DMS53 treated with DMSO at 0.1 percent for 48 hours (cell line): ENCODE results near the gene MYH7B.

Experiments
- DNase-seq: peaks from one replicate; lab custom pipeline; 2025; ENCODE audit not compliant: unreplicated experiment; lab: John Stamatoyannopoulos, UW

The MYH7B gene

GRCh38 chr20:34974246-34974645 lies 18.6 kb downstream of the MYH7B start:
- DNase-seq, result no peak

DNA sequence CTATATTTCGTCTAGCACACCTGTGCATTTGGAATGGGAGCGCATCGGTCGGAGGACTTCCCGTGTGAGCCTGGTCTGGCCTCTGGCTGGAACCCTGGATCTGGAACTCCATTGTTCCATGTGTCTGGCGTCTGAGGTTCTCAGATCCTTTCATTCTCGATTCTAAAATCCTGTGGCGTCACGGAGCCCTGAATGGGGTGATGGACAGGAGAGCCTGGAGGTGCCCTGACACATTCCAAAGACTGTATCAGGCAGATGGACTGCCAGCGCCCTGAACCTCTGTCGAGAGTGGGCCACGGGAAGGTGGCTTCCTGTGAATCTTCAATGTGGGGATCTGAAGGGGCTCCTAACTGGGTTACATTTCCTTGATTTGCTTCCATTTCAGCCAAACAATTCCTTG lies 20.6 kb downstream of the MYH7B start:
- no peak for DNase-seq

- DNase-seq, result no peak
Measured at GRCh38 chr20:34977365-34978091, 21.9 kb downstream of the MYH7B start.

DNA sequence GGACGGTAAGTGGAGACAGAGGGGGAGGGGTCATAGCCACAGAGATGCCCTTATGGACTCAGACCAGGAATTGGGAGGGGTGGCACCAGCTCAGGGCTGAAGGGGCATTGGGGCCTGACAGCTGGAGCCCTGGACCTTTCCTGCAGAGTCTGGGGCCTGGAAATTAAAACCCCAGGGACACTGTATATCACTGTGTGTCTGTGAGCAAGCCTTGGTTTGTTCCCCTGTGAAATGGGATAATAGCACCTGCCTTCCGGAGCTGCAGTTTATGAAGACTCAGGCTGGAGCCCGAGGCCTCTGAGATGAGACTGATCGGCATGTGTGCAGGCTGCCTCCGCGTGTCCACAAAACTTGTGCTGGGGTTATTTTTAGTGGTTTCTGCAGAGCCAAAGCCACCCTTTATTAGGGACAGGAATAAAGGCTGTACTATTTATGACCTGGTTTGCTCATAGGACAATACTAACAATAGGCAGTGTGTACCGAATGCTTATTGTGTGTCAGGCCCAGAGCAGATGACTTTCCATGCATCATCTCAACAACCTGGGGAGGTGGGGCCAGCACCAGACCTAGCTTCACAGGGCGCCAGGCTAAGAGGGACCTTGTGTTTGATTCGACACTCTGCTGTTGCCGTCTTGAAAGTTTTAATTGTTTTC lies 22.6 kb downstream of the MYH7B start:
- no peak for DNase-seq

- no peak for DNase-seq
Measured at GRCh38 chr20:34979366-34980153, 23.9 kb downstream of the MYH7B start.

- no peak for DNase-seq
Measured at GRCh38 chr20:34980543-34981233, 25.0 kb downstream of the MYH7B start.

DNA sequence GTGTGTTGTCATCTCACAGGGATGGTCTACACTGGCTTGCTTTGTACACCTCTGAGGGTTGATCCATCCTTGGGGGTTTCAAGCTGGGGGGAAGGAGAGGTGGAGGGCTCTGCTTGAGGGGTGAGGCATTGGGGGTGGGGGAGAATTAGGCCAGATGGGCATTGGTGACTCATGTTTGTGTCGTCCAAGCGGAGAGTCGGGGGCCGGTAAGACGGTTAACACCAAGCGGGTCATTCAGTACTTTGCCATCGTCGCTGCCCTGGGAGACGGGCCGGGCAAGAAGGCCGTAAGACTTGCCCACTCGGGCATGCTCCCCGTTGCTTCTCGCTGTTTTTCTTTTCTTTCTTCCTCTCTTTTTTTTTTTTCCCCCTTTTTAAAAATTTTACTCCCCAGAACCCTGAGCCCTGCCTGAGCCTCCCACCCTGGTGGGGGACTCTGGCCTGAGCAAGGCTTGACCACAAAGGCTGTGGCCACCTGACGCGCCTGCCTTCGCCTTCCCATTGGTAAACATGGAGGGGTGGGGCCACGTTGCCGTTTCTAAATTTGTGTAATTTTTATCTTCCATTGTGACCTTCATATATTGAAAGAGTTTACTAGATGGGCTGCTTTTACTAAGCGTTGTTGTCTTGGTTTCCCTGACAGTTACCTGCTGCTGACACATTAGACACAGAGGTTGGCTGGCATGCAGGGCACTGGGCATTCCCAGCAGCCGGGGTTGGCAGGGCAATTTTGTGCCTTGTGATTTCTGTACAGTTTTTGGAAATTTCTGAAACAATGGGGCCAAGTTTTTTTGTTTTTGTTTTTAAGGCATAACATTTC lies 26.8 kb downstream of the MYH7B start:
- no peak for DNase-seq

GRCh38 chr20:34983089-34983820 lies 27.6 kb downstream of the MYH7B start:
- DNase-seq, result no peak

- DNase-seq, result no peak
Measured at GRCh38 chr20:34983995-34984735, 28.5 kb downstream of the MYH7B start.

GRCh38 chr20:34984756-34985261 lies 29.1 kb downstream of the MYH7B start:
- DNase-seq, result no peak

- DNase-seq, result no peak
Measured at GRCh38 chr20:34985461-34986310, 30.0 kb downstream of the MYH7B start.

DNA sequence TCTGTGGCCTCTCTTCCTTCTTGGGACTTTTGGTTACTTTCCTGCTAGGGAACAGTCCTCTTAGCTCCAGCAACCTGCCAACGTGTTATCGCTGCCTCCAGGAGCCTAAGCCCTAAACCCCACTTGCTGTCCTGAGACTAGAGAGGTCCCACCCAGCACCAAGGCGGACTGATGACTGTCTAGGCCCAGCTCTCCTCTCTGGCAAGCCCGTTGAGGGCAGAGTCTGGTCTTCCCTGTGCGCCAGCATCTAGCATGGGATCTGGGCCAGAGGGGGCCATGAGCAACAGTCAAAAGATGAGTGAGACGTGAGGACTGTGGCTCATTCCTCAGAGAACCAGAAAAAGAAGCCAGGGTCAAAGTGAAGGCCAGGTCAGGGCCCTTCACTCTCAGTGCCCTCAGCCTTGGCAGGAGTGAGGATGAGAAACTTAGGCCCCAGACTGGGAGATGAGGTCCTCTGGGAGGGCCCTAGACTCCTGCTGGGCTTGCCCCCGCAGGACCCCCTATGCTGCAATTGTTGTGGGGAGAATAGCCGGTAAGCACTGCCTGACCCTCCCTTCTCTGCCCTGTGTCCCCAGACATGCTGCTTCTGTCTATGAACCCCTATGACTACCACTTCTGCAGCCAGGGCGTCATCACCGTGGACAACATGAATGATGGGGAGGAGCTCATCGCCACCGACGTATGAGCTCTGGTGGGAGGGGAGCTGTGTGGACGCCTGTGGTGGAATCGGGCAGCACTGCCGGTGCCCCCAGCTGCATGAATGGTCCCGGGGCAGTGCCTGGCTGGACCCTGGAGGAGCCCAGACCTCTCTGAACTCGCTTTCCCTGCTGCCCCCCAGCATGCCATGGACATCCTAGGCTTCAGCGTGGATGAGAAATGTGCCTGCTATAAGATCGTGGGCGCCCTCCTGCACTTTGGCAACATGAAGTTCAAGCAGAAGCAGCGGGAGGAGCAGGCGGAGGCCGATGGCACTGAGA lies 30.9 kb downstream of the MYH7B start:
- DNase-seq, result no peak

DNA sequence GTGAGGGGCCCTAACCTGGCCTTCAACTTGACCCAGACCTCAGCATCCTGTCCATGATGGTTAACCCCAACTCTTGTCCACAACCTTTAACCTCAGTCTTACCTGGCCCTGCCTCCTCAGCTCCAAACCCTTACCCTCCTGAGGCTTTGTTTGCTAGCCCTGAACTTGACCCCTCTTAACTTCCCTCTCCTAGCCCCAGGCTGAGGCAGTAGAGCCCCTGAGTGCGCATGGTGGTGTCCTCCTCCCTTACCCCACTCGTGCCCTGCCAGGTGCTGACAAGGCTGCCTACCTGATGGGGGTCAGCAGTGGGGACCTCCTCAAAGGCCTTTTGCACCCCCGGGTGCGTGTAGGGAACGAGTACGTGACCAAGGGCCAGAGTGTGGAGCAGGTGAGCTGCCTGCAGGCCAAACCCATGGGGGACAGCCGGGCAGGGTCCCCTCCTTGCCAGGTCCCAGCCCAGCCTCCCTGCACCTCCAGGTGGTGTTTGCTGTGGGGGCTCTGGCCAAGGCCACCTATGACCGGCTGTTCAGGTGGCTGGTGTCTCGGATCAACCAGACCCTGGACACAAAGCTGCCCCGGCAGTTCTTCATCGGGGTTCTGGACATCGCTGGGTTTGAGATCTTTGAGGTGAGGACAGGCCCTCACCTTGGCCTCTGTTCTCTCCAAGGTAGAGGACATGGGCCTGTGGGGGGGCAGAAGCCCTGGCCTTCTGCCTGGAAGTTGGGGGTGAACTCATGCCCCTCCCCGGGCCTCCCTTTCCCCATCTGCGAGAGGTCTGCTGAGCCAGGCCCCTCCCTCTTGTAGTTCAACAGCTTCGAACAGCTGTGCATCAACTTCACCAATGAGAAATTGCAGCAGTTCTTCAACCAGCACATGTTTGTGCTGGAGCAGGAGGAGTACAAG lies 31.9 kb downstream of the MYH7B start:
- no peak for DNase-seq

DNA sequence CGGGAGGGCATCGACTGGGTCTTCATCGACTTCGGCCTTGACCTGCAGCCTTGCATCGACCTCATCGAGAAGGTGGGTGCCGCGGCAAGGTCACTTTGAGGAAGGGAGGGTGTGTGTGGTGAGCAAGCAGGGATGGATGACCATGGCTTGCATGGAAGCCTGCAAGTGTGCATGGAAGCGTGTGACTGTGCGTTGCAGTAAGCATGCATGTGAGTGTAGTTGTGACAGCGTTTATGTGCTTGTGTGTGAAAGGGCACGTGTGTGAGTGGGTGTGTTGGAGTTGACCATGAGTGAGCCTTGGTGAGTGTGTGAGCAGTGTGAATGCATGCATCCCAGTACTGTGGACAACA lies 32.5 kb downstream of the MYH7B start:
- no peak for DNase-seq

DNA sequence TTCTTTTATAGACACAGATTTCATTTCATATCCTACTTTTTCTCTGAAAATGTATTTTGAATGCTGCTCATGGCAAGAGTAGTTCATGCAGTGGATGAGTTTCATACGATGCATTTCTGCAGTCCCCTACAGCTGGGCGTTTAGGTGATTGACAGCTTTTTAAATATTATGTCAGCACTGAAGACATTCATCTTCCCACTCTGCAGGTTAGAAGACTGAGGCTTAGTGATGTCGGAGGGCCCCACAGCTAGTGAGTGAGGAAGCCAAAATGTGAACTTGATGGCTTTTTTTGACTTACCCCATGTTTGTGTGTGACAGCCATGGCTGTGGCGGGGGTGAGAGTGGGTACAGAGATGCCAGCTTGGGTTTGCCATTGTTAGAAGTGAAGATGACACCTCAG lies 33.5 kb downstream of the MYH7B start:
- DNase-seq, result no peak

- no peak for DNase-seq
Measured at GRCh38 chr20:34989670-34990069, 34.0 kb downstream of the MYH7B start.
